Right atrium auricular region (tissue), 2 donors: Measurements from ENCODE around the gene LPCAT3. TPM values are rescaled to one million over a fixed set of nuclear protein-coding genes. Genes with fewer than 3 reads are reported as not detected.

Experiments used
- DNase-seq: peaks from one replicate; pipeline ENCODE4 v3.0.0-alpha.2; 2019; ENCODE audit warnings: low spot score
- H3K27ac ChIP-seq, 2 donors: fragments of 200-600 bp; sonication (generic); 1 replicate in 1 of 2; 2 replicates in 1 of 2; pipeline ENCODE4 v1.5.1; 2016 to 2019
- H3K27me3 ChIP-seq, 2 donors: fragments of 200-600 bp; sonication (generic); one replicate each; pipeline versions ENCODE4 v1.5.1 to v1.6.0; 2017 to 2019
- H3K36me3 ChIP-seq: fragments of 200-600 bp; sonication (generic); one replicate; pipeline ENCODE4 v1.5.1; 2016
- H3K4me1 ChIP-seq, 2 donors: fragments of 200-600 bp; sonication (generic); one replicate each; pipeline versions ENCODE4 v1.5.1 to v1.6.0; 2017 to 2019
- H3K4me3 ChIP-seq, 2 donors: fragments of 200-600 bp; sonication (generic); 1 replicate in 1 of 2; 2 replicates in 1 of 2; pipeline ENCODE4 v1.5.1; 2017 to 2019; ENCODE audit warnings: mild to moderate bottlenecking in 1 of 2, moderate library complexity in 1 of 2
- H3K9me3 ChIP-seq, 2 donors: fragments of 200-600 bp; sonication (generic); one replicate each; pipeline ENCODE4 v1.5.1; 2019
- total RNA-seq, 2 donors: library from RNA; depleted of rRNA; stranded (reverse); fragments of >200 nt; gene quantifications; one replicate each; pipeline ENCODE4 v1.1.0, GENCODE V29; 2016
- TF ChIP-seq, protein P1 (sequence below), 2 donors: fragments of 200-600 bp; sonication (generic); IDR thresholded peaks; one replicate each; pipeline ENCODE4 v1.5.1; 2019; ENCODE audit warnings: antibody characterized with exemption in 2 of 2

The LPCAT3 gene
- total RNA-seq, 2 donors from 2014 or later: 20.0 to 33.3 TPM

DNA sequence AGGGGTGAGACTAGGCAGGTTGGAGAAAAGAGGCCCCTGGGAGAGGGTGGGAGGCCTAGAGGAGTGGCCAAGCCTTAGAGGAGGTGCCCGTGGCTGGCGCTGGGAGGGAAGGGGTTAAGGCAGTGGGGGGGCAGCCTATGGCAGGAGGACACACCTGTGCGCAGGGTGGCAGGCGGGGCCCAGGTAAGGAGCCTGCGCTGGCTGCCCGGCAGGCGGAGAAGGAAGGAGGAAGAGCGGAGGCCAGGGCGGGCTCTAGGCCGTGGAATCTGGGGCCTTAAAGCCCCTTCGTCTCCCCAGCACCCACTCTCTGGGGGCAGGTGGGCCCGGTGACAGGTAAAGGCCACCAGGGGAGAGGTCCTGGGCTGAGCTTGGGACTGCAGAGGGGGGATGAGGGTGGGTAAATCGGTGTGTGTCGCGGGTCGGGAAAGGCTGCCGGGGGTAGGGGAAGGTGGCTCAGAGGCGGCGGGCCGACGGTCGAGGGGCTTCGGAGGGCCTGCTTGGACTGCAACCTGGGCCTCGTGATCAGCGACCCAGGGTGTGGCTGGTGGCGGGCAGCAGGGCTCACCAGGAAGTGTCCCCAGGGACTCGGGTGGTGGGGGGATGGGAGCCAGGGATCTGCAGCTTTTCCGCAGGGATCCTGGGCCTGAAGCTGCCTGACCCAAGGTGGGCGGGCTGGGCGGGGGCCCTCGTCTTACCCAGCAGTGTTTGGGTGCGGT is 55.1 kb downstream of the LPCAT3 start:
- H3K4me1 ChIP-seq: peaks cover 0 to 52% of the 10 kb centered on the region in 2 donors
- TF ChIP-seq, protein P1, sequence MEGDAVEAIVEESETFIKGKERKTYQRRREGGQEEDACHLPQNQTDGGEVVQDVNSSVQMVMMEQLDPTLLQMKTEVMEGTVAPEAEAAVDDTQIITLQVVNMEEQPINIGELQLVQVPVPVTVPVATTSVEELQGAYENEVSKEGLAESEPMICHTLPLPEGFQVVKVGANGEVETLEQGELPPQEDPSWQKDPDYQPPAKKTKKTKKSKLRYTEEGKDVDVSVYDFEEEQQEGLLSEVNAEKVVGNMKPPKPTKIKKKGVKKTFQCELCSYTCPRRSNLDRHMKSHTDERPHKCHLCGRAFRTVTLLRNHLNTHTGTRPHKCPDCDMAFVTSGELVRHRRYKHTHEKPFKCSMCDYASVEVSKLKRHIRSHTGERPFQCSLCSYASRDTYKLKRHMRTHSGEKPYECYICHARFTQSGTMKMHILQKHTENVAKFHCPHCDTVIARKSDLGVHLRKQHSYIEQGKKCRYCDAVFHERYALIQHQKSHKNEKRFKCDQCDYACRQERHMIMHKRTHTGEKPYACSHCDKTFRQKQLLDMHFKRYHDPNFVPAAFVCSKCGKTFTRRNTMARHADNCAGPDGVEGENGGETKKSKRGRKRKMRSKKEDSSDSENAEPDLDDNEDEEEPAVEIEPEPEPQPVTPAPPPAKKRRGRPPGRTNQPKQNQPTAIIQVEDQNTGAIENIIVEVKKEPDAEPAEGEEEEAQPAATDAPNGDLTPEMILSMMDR (IDR thresholded peaks at IDR 0.05): no peak
- no peak overlapping the region for H3K4me3 ChIP-seq
- no peak overlapping the region for H3K27ac ChIP-seq
- H3K9me3 ChIP-seq: no peaks in the 10 kb centered on the region
- peaks cover 31% of the 10 kb centered on the region for H3K36me3 ChIP-seq
- no peaks in the 10 kb centered on the region for H3K27me3 ChIP-seq
- no peak for DNase-seq

DNA sequence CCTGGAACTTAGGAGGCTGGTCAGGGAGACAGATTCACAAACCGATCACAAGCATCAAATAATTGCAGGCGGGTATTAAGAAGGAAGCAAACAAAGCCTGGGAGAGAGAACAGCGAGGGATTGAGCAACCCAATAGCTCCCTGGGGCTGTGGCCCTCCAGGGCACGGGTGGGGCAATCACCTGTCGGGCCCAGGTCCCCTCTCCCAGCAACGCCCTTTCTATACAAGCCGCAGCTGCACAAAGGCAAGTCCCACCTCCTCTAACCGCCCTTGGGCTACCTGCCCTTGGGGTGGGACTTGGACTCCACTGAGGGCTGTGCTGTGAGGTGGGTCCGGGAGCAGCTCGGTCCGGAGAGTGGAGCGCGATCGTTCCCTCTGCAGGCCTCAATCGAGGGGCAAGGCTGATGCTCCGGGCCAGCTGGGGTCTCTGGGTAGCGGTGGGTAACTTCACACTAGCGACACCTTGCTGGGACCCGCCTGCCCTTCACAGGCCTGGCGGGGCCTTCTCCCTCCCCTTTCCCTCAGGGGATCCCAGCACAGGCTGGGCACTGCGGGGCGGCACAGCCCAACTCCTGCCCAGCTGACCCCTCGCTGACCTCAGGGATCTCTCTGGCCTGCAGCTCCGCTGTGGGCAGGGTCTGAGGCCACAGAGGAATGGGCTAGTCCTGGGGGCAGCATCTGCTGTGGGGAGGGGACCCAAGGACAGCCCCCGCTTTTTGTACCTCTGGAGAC is 55.8 kb downstream of the LPCAT3 start:
- Histone ChIP-seq H3K9me3 (no peaks in the 10 kb centered on the region), H3K4me1 (peaks cover 0 to 51% of the 10 kb centered on the region in 2 donors), H3K27ac (peak overlapping the region; percentile 67 to 74), H3K36me3 (peaks cover 23% of the 10 kb centered on the region), H3K4me3 (peak overlapping the region in 1 of 2 donors; percentile 27), H3K27me3 (no peaks in the 10 kb centered on the region)
- TF ChIP-seq, protein P1 (IDR thresholded peaks at IDR 0.05): no peak
- DNase-seq: no peak

DNA sequence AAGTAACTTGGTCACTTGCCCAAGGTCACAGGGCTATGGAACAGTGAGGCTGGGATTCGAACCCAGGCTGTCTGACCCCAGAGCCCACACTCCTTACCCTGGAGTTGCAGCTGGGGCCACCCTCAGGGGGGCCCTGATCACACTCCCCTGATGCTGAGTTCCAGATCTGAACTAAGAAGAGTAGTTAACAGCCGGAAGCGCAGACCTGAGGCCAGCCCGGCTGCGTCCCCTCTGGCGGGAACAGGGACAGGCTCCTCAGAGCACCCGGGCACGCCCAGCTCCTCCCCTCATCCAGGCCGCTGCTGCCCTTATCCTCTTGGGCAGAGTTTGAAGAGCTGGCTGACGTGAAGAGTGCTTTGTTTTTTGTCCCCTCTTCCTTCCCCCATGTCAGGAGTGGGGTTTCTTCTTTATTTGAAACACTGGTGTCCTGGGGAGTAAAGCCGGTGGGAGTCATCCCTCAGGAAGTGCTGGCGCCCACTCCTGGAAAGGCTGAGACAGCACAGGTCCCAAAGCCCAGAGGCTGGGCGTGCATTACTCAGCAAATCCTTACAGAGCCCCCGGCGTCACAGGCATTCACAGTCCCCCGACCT is 56.5 kb downstream of the LPCAT3 start:
- peaks cover 0 to 51% of the 10 kb centered on the region in 2 donors for H3K4me1 ChIP-seq
- H3K27ac ChIP-seq: peak overlapping the region; percentile 67 to 74
- DNase-seq: peak; percentile 86
- H3K4me3 ChIP-seq: peak overlapping the region in 1 of 2 donors; percentile 27
- peaks cover 17% of the 10 kb centered on the region for H3K36me3 ChIP-seq
- no peaks in the 10 kb centered on the region for H3K27me3 ChIP-seq
- no peaks in the 10 kb centered on the region for H3K9me3 ChIP-seq
- TF ChIP-seq, protein P1 (IDR thresholded peaks at IDR 0.05): peak; percentile 41 to 53

DNA sequence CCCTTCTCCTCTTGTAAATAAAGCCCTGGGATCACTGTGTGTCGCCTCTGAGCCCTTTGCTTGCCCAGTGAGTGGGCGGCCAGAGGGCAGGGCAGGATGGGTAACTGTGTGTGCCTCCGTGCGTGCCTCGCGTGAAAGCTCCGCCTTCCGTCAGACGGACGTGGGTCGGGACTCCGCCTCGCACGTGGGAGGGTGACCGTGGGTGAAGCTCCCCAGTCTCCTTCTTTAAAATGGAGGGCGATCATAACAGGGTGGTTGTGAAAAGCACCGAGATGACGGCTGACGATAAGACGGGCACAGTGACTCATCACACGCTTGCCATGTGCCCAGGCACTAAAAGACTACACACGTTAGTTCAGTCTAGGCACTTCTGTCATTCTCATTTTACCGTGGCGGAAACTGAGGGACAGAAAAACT is 57.0 kb downstream of the LPCAT3 start:
- TF ChIP-seq, protein P1 (IDR thresholded peaks at IDR 0.05): no peak
- Histone ChIP-seq H3K36me3 (peaks cover 12% of the 10 kb centered on the region), H3K4me1 (peaks cover 0 to 51% of the 10 kb centered on the region in 2 donors), H3K27ac (peak overlapping the region; percentile 67 to 74), H3K4me3 (peak overlapping the region in 1 of 2 donors; percentile 27), H3K9me3 (no peaks in the 10 kb centered on the region), H3K27me3 (no peaks in the 10 kb centered on the region)
- peak; percentile 79 for DNase-seq

DNA sequence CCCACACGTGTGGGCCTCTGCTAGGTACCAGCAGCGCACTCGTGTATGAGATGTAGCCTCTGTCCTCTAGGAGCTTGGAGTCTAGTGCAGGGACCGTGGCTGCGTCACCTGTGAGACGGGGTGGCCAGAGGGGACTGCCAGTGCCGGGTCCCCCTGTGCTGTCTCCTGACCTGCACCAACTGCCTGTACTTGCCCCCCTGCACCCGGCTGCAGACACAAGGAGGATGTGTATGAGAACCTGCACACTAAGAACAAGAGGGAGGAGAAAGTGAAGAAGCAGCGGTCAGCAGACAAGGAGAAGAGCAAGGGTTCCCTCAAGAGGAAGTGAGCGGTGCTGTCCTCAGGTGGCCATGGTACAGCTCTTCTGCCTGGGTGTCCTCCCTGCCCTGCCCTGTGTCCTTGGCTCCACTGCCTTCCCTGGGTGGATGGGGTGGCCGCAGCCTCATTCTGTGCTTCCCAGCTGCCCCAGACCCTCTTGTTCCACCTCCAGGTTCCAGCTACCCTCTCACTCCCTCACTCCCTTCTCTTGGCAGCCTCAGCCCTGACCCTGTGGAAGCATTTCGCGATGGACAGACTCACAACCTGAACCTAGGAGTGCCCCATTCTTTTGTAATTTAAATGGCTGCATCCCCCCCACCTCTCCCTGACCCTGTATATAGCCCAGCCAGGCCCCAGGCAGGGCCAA is 57.5 kb downstream of the LPCAT3 start:
- Histone ChIP-seq H3K27ac (peak overlapping the region; percentile 67 to 74), H3K27me3 (no peaks in the 10 kb centered on the region), H3K4me3 (no peak overlapping the region), H3K9me3 (no peaks in the 10 kb centered on the region), H3K4me1 (peaks cover 0 to 51% of the 10 kb centered on the region in 2 donors), H3K36me3 (peaks cover 6% of the 10 kb centered on the region)
- TF ChIP-seq, protein P1 (IDR thresholded peaks at IDR 0.05): no peak
- no peak for DNase-seq
